Heart left ventricle (tissue), 13 donors: Measurements from ENCODE around the gene LAGE3.

Source experiments
- POLR2A ChIP-seq, 2 donors: fragments of 450-650 bp; IDR thresholded peaks; one replicate each; pipeline ENCODE4 v1.6.1; 2017; ENCODE audit warnings: antibody characterized with exemption in 2 of 2, mild to moderate bottlenecking in 2 of 2, moderate library complexity in 2 of 2
- TF ChIP-seq, protein P1 (sequence below), 12 donors: fragments of 200-600 bp; sonication (generic) in 4 of 12; IDR thresholded peaks; one replicate each; pipeline versions ENCODE4 v1.5.0 to v1.8.0; 2018 to 2022; ENCODE audit warnings: antibody characterized with exemption in 12 of 12, mild to moderate bottlenecking in 5 of 12
- donor health status: ischemic (EF 13 %, LVEDD 7.1; RV severe dilation, severe dysfunction).
- donor health status: DM: no; HTN: yes; CAD: no.
- donor health status: DM: no; HTN: no; CAD: no.
- donor health status: ischemic (EF 25% LVEDD 6.9; RV normal size, moderate dysfunction).
- donor health status: ischemic (EF 25% LVEDD 5.7; RV mildly dilated, moderate dysfunction).
- donor health status: ischemic (EF 35%, LVEDD 5.7; RV mildly dilated, moderate dysfunction).
- donor health status: nonischemic (EF 11% LVEDD 7.7; RV severe dilation, severe dysfunction).
- donor health status: DM: yes; HTN: yes; CAD: no.
- donor health status: PGD.
- donor health status: ischemic (EF 29% LVEDD 5.4; RV normal size, mild dysfunction).
- donor health status: nonischemic (EF 23%, LVEDD 6.1; RV moderate dilation, normal function).

DNA sequence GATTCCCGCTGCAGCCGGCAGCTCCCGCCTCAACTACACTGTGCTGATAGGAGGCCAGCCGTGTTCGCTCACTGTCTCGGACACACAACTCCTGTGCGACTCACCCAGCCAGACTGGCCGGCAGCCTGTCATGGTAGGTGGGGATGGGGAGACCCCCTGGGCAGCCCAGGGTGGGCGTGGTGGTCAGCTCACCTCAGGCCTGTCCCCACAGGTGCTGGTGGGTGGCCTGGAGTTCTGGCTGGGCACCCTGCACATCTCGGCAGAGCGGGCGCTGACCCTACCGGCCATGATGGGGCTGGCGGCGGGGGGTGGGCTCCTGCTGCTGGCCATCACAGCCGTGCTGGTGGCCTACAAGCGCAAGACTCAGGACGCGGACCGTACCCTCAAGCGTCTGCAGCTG is 11.5 kb downstream of the LAGE3 start:
- no peak for TF ChIP-seq POLR2A (IDR thresholded peaks at IDR 0.05)
- TF ChIP-seq, protein P1, sequence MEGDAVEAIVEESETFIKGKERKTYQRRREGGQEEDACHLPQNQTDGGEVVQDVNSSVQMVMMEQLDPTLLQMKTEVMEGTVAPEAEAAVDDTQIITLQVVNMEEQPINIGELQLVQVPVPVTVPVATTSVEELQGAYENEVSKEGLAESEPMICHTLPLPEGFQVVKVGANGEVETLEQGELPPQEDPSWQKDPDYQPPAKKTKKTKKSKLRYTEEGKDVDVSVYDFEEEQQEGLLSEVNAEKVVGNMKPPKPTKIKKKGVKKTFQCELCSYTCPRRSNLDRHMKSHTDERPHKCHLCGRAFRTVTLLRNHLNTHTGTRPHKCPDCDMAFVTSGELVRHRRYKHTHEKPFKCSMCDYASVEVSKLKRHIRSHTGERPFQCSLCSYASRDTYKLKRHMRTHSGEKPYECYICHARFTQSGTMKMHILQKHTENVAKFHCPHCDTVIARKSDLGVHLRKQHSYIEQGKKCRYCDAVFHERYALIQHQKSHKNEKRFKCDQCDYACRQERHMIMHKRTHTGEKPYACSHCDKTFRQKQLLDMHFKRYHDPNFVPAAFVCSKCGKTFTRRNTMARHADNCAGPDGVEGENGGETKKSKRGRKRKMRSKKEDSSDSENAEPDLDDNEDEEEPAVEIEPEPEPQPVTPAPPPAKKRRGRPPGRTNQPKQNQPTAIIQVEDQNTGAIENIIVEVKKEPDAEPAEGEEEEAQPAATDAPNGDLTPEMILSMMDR (IDR thresholded peaks at IDR 0.05): no peak
